Breast epithelium (tissue), 4 donors: ENCODE data around the gene PPM1G. TPM values are rescaled to one million over a fixed set of nuclear protein-coding genes. Genes with fewer than 3 reads are reported as not detected.

Source experiments
- DNase-seq, 2 donors: peaks; one replicate each; pipeline ENCODE4 v3.0.0-alpha.2; 2019; ENCODE audit warnings: low spot score in 2 of 2
- H3K27ac ChIP-seq, 2 donors: fragments of 200-600 bp; sonication (generic) in 1 of 2; one replicate each; pipeline ENCODE4 v1.5.1; 2016 to 2019; ENCODE audit warnings: mild to moderate bottlenecking in 1 of 2
- H3K27me3 ChIP-seq, 2 donors: fragments of 200-600 bp; sonication (generic) in 1 of 2; one replicate each; pipeline versions ENCODE4 v1.5.1 to v1.6.0; 2017 to 2019; ENCODE audit warnings: control low read depth in 1 of 2, mild to moderate bottlenecking in 1 of 2
- H3K36me3 ChIP-seq: fragments of 200-600 bp; one replicate; pipeline ENCODE4 v1.5.1; 2019
- H3K4me1 ChIP-seq, 2 donors: fragments of 200-600 bp; sonication (generic); one replicate each; pipeline ENCODE4 v1.5.1; 2016 to 2019; ENCODE audit warnings: control low read depth in 1 of 2
- H3K4me3 ChIP-seq, 3 donors: fragments of 200-600 bp; sonication (generic); 1 replicate in 2 of 3; 2 replicates in 1 of 3; pipeline ENCODE4 v1.5.1; 2016 to 2019; ENCODE audit warnings: mild to moderate bottlenecking in 3 of 3, moderate library complexity in 2 of 3
- H3K9me3 ChIP-seq, 2 donors: fragments of 200-600 bp; sonication (generic) in 1 of 2; one replicate each; pipeline ENCODE4 v1.5.1; 2016 to 2019; ENCODE audit warnings: control low read depth in 1 of 2
- POLR2A ChIP-seq: fragments of 450-650 bp; IDR thresholded peaks from one replicate; pipeline ENCODE4 v1.6.1; 2016; ENCODE audit warnings: antibody characterized with exemption, mild to moderate bottlenecking, moderate library complexity
- POLR2AphosphoS5 ChIP-seq, 3 donors: sonication (generic); formaldehyde crosslinking; IDR thresholded peaks; one replicate each; pipeline ENCODE4 v1.6.1; 2017; ENCODE audit warnings: antibody characterized with exemption in 3 of 3
- intact Hi-C: fragments of 100-400 bp; cut with DNase I; formaldehyde crosslinking; loops from one replicate; pipeline ENCODE4 v1.15.1; 2023; ENCODE audit warnings: low total_unique reads
- total RNA-seq, 3 donors: library from RNA; depleted of rRNA; stranded (reverse); fragments of >200 nt; gene quantifications; one replicate each; pipeline ENCODE4 v1.1.0, GENCODE V29; 2016
- TF ChIP-seq, protein P1 (sequence below), 3 donors: fragments of 450-650 bp; IDR thresholded peaks; one replicate each; pipeline ENCODE4 v1.5.1; 2016 to 2017; ENCODE audit warnings: antibody characterized with exemption in 3 of 3, mild to moderate bottlenecking in 3 of 3, moderate library complexity in 3 of 3

The PPM1G gene
- total RNA-seq, 3 donors from 2014 or later: 46.2 to 59.0 (median 54.4) TPM

DNA sequence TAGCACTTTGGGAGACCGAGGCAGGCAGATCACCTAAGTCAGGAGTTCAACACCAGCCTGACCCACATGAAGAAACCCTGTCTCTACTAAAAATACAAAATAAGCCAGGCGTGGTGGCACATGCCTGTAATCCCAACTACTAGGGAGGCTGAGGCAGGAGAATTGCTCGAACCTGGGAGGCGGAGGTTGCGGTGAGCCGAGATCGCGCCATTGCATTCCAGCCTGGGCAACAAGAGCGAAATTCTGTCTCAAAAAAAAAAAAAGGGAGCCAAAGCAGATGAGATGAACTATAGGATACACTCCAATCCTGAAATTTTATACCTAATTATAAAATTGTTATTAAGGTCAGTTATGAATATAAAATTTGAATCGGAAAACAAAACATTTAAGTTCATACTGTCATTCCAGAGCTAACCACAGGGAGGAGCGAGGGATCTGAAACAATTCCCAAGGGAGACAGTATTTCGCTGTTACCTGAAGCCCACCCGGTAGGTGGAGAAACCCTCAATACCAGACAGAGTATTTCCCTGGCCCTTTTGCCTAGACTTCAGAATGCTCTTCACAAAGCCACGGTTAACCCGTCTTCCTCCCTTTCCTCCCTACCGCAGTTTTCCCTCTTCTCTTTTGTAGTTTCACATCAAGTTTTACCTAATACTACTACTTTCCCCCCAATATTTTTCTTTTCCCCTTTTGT lies 1.4 kb downstream of the PPM1G start:
- H3K4me3 ChIP-seq: peak overlapping the region; percentile 81 to 100 (median 96)
- intact Hi-C loops: no loop called here
- H3K9me3 ChIP-seq: no peaks in the 10 kb centered on the region
- no peak overlapping the region for H3K27ac ChIP-seq
- TF ChIP-seq POLR2A (no peak), POLR2AphosphoS5 (IDR thresholded peaks at IDR 0.05) (no peak)
- TF ChIP-seq, protein P1, sequence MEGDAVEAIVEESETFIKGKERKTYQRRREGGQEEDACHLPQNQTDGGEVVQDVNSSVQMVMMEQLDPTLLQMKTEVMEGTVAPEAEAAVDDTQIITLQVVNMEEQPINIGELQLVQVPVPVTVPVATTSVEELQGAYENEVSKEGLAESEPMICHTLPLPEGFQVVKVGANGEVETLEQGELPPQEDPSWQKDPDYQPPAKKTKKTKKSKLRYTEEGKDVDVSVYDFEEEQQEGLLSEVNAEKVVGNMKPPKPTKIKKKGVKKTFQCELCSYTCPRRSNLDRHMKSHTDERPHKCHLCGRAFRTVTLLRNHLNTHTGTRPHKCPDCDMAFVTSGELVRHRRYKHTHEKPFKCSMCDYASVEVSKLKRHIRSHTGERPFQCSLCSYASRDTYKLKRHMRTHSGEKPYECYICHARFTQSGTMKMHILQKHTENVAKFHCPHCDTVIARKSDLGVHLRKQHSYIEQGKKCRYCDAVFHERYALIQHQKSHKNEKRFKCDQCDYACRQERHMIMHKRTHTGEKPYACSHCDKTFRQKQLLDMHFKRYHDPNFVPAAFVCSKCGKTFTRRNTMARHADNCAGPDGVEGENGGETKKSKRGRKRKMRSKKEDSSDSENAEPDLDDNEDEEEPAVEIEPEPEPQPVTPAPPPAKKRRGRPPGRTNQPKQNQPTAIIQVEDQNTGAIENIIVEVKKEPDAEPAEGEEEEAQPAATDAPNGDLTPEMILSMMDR (IDR thresholded peaks at IDR 0.05): peak; percentile 40 to 52 (median 50)
- peaks cover 0 to 4% of the 10 kb centered on the region in 2 donors for H3K4me1 ChIP-seq
- DNase-seq: no peak
- H3K27me3 ChIP-seq: no peaks in the 10 kb centered on the region
- H3K36me3 ChIP-seq: no peaks in the 10 kb centered on the region

DNA sequence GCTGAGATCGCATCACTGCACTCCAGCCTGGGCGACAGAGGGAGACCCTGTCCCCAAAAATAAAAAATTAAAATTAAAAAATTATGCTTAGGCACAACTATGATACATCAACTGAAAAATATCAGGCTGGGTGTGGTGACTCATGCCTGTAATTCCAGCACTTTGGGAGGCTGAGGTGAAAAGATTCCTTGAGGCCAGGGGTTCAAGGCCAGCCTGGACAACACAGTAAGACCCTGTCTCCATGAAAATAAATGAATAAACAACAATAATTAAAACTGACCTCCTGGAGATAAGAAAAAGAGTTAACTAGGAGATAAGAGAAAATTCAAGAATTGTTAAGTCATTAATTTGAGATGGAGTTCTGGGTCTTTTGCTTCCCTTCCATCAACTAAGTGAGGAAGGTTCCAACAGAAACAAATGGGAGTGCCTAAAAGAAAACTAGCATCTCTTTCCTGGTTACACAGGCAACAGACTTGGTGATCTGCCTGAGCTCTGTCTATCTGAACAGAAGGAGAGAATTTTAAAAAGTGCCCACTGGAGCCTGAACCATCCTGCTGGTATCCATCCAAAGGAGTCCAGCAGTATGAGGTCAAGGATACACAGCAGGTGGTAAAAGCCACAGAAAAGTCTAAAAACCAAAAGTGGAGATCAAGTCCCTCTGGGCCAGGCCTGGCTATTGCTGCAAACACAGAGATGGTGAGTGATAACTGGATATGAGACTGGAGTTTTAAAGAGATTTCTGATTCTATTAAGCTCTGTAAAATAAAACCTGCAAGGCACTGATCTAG lies 8.8 kb downstream of the PPM1G start:
- DNase-seq: no peak
- H3K9me3 ChIP-seq: no peaks in the 10 kb centered on the region
- H3K4me1 ChIP-seq: no peaks in the 10 kb centered on the region
- H3K36me3 ChIP-seq: no peaks in the 10 kb centered on the region
- no peak overlapping the region for H3K27ac ChIP-seq
- TF ChIP-seq, protein P1 (IDR thresholded peaks at IDR 0.05): no peak
- TF ChIP-seq POLR2A (no peak), POLR2AphosphoS5 (IDR thresholded peaks at IDR 0.05) (no peak)
- intact Hi-C loops: no loop called here
- H3K4me3 ChIP-seq: no peak overlapping the region
- no peaks in the 10 kb centered on the region for H3K27me3 ChIP-seq

DNA sequence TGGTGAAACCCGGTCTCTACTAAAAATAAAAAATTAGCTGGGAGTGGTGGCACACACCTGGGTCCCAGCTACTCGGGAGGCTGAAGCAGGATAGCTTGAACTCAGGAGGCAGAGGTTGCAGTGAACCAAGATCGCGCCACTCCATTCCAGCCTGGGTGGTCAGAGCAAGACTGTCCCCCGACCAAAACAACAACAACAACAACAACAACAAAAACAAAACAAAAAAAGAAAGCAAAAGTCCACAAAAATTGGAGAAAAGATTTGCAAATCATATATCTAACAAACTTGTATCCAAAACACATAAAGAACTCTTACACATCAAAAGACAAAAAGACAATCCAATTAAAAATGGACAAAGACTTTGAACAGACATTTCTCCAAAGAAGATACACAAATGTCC lies 10.4 kb downstream of the PPM1G start:
- Histone ChIP-seq H3K36me3 (no peaks in the 10 kb centered on the region), H3K4me1 (no peaks in the 10 kb centered on the region), H3K27ac (no peak overlapping the region), H3K4me3 (no peak overlapping the region), H3K9me3 (no peaks in the 10 kb centered on the region), H3K27me3 (no peaks in the 10 kb centered on the region)
- no peak for DNase-seq
- TF ChIP-seq, protein P1 (IDR thresholded peaks at IDR 0.05): no peak
- no peak for TF ChIP-seq POLR2A
- no peak for TF ChIP-seq POLR2AphosphoS5 (IDR thresholded peaks at IDR 0.05)
- intact Hi-C loops: no loop called here

DNA sequence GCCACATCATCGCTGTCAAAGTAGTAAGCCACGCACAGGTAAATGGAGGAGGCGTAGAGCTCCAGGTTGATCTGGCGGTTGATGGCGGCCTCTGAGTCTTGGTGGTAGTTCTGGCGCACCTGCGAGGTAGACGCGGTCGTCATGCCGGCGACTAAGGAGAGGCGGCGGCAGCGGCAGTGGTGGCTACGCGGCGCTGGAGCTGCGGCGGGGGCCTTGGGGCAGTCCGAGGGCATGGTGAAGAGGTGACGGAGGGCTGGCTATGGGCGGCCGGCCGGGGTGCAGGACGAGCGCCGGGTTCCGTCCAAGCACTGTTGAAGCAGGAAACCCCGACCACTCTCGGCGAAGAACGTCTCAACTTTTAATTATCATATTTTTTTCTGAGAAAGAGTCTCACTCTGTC lies 16.2 kb downstream of the PPM1G start:
- TF ChIP-seq, protein P1 (IDR thresholded peaks at IDR 0.05): no peak
- TF ChIP-seq POLR2A: no peak
- TF ChIP-seq POLR2AphosphoS5 (IDR thresholded peaks at IDR 0.05): no peak
- intact Hi-C loops: no loop called here
- H3K4me3 ChIP-seq: no peak overlapping the region
- no peak for DNase-seq
- H3K4me1 ChIP-seq: no peaks in the 10 kb centered on the region
- H3K27me3 ChIP-seq: no peaks in the 10 kb centered on the region
- no peaks in the 10 kb centered on the region for H3K9me3 ChIP-seq
- no peaks in the 10 kb centered on the region for H3K36me3 ChIP-seq
- no peak overlapping the region for H3K27ac ChIP-seq
